SKM-1 (cell line): ENCODE measurements around the gene SST.
A peak's percentile ranks its signal among the peaks of the same experiment; 100 is the strongest.

Experiments used
- DNase-seq: peaks from one replicate; lab custom pipeline; 2025; ENCODE audit not compliant: unreplicated experiment; lab: John Stamatoyannopoulos, UW

The SST gene

DNA sequence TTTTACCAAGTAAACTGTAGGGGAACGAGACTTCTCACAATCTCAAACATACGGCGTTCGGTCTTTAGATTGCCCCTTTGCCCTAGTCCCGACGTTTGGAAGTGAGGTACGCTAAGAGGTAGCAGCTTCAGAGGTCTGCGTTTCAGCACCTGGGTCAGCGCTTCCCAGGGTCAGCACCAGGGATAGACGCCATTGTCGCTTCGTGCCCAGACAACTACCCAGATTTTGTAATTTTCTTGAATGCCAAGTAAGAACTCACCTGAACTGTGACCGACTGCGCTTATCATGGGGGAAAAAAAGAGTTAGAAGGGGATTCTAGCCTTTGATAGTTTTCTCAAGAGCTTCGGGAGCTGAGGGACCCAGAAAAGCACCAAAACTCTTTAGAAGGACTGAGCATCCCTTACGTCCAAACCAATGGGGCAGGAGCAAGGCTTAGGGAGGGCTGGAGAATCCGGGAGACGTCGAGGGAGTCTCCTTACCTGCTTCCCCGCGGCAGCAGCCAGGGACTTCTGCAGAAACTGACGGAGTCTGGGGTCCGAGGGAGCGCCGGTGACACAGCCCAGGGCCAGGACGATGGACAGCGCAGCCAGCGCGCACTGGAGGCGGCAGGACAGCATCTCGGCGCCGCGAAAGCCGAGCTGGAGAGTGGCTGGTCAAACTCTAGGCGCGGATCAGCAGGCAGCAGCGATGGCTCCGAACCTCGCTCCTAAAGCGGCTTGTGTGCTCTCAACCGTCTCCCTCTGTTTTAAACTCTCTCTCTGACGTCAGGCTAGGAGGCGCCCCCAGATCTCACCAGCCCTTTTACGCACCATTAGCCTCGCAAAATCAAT is at the start of gene SST:
SST (minus strand) TSS at position 720 of the 830 bp plus-strand sequence; CDS start at position 617, 103 bp downstream.
- no peak for DNase-seq

- DNase-seq, result no peak
These were observed 49.6 kb upstream of the SST start for GRCh38 chr3:187719628-187720336.

DNA sequence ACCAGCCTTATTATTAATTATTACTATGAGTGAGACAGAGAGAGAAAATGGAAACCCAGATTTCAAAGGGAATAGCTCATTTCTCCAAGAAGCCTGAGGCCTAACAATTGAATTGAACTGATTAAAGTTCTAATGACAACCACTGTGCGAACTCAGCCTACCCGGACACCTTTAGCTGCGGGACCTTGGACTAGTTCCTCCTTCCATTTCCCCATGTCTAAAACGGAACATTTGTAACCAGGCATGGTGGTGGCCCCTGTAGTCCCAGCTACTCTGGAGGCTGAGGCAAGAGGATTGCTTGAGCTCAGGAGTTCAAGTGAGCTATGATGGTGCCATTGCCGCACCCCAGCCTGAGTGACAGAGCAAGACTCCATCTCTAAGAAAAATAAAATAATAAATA is 48.6 kb upstream of the SST start:
- no peak for DNase-seq

GRCh38 chr3:187717572-187717971 is 47.4 kb upstream of the SST start:
- no peak for DNase-seq

GRCh38 chr3:187714404-187714979 is 44.3 kb upstream of the SST start:
- DNase-seq, result peak; percentile 78

DNA sequence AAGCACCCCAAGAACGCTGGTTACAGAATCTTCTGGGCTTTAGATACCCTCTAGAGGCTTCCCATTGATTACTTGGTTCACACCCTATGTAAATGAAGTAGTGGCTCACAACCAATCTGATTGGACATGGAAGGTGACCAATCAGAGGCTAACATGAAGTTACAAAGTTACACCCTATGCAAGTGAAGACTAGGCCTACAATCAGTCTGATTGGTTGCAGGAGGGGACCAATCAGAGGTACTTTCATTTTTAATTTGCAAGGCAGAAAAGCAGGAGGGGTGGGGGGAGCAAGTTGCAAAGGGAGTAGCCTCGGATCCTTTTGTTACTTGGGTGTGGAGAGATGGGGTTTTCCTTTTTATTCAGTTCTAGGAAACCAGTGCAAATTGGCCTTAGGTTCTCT is 43.3 kb upstream of the SST start:
- no peak for DNase-seq

- DNase-seq, result no peak
These were observed 39.0 kb upstream of the SST start for GRCh38 chr3:187709155-187709554.

GRCh38 chr3:187708696-187709095 is 38.5 kb upstream of the SST start:
- DNase-seq, result no peak

- peak; percentile 44 for DNase-seq
These were observed 36.8 kb upstream of the SST start for GRCh38 chr3:187706971-187707370.

GRCh38 chr3:187705164-187705563 is 35.0 kb upstream of the SST start:
- DNase-seq, result no peak

GRCh38 chr3:187702507-187703033 is 32.4 kb upstream of the SST start, which contains the start of gene RTP2:
Gene RTP2 (minus strand): TSS chr3:187702557. CDS start chr3:187702128, 429 bp downstream.
- no peak for DNase-seq

- DNase-seq, result no peak
These were observed 30.1 kb upstream of the SST start for GRCh38 chr3:187700249-187700648.

- no peak for DNase-seq
These were observed 28.6 kb upstream of the SST start for GRCh38 chr3:187698499-187699399.

DNA sequence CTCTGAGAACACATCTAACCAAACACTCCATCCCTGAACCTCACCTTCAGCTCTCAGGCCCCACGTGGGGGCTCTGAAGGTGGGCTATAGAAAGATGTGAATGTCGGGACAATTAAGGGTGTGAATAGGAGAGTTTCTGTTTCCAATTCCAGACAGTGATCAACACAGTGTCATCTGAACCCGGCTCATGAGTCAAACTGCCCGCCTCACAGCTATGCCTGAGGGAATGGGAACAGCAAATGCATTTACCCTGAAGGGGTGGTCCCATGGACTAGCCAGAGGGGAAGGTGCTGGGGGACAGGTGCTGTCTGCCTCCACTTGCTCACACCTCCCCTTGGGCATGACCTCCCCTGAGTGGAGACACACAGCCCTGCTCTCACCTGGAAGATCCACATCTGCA is 25.8 kb upstream of the SST start:
- no peak for DNase-seq

GRCh38 chr3:187695449-187695848 is 25.3 kb upstream of the SST start:
- no peak for DNase-seq

- DNase-seq, result no peak
These were observed 24.6 kb upstream of the SST start for GRCh38 chr3:187694801-187695200.

DNA sequence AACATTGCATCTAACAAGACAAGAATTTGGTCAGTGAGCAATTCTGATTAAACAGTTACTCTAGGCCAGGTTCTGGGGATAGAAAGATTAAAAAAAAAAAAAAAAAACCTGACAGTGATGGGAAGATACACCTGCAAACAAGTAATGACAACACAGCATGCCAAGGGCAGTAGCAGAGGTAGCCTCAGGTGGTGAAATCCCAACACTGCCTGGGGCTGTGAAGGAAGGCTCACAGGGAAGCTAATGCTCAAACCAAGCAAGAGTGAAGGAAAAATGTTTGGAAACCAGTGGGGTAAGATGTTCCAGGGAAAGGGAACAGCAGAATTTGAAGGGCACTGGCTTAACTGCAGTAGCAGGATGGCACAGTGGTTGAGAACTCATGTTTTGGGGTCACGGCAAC is 23.2 kb upstream of the SST start:
- DNase-seq, result no peak

DNA sequence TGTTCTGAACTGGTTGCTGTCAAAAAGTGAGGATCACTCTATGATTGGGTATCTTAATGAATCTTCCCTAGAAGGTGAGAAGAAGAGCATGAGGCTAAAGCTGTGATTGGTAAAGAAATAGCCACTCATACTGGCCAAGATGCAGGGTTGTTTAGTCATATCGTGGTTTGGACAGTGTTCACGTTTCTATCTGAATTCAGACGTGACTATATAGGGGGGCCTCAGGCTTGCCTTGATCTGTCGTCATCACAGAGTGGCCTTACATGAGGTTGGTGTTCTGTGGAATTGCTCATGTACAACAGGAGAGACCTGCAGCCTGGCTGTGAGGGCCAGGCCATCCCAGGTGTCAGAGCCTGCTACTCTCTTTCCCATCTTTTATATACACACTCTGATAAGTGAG is 19.8 kb upstream of the SST start:
- no peak for DNase-seq

- DNase-seq, result no peak
These were observed 16.6 kb upstream of the SST start for GRCh38 chr3:187686621-187687273.

- DNase-seq, result no peak
These were observed 15.8 kb upstream of the SST start for GRCh38 chr3:187685948-187686347.
